Fibroblast of pulmonary artery (primary cell): ENCODE data around the gene DOCK4.

Experiments used
- DNase-seq: peaks from one replicate; pipeline ENCODE4 v3.0.0-alpha.2; 2010; ENCODE audit warnings: low read depth
- H3K4me3 ChIP-seq: replicated peaks from 2 replicates; pipeline ENCODE4 v1.5.1; 2011; ENCODE audit warnings: low read depth, mild to moderate bottlenecking, control low read depth, low read length, moderate library complexity
- CTCF ChIP-seq: IDR thresholded peaks from 2 replicates; pipeline ENCODE4 v1.5.1; 2011; ENCODE audit warnings: mild to moderate bottlenecking, control low read depth, low read length, inconsistent platforms; ENCODE audit errors: missing control alignments

Gene DOCK4

GRCh38 chr7:112084520-112084971 lies 121.7 kb downstream of the DOCK4 start:
- H3K4me3 ChIP-seq = no peak overlapping the region
- DNase-seq = peak; percentile 64
- TF ChIP-seq CTCF = no peak

GRCh38 chr7:112083776-112084355 lies 122.3 kb downstream of the DOCK4 start:
- H3K4me3 ChIP-seq = no peak overlapping the region
- no peak for TF ChIP-seq CTCF
- no peak for DNase-seq

DNA sequence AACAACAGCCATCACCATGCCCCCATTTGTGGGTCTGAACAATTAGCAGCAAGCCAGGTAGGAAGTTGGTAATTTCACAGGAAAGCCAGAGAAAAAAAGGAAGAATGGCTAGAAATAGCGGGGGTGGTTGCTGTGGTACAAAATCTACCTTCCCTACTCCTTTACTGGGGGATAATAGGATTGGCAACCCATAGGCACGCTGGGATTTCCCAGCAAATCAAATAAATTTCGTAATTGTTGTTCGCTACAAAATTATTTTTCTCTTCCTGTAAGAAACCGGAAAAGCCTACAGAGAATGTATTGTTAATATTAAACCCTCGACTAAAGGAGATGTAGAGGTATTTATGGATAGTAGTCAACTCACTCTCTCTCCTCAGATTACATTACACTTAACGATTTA lies 123.9 kb downstream of the DOCK4 start:
- DNase-seq = no peak
- no peak for TF ChIP-seq CTCF
- no peak overlapping the region for H3K4me3 ChIP-seq

DNA sequence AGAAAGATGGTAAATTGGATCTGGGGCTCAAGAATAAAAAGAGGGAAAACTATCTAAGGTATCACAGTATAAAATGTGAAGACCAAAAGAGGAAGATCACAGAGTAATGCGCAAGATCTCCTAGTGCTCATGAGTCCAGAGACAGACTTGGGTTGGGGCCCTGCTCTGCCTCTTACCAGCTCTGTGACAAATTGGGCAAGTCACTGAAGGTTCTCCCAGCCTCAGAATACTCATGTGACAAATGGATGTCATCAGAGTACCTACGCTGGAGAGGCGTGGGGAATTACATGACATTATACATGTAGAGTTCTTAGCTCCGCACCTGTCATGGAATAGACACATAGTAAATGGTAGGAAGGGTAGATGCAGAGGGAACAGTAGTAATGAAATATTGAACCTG lies 124.4 kb downstream of the DOCK4 start:
- TF ChIP-seq CTCF = no peak
- no peak overlapping the region for H3K4me3 ChIP-seq
- DNase-seq = no peak

- DNase-seq = peak; percentile 35
- TF ChIP-seq CTCF = no peak
- no peak overlapping the region for H3K4me3 ChIP-seq
These were observed 125.2 kb downstream of the DOCK4 start for GRCh38 chr7:112080978-112081377.

- no peak overlapping the region for H3K4me3 ChIP-seq
- peak; percentile 98 for DNase-seq
- TF ChIP-seq CTCF = no peak
These were observed 125.8 kb downstream of the DOCK4 start for GRCh38 chr7:112080441-112080840.

DNA sequence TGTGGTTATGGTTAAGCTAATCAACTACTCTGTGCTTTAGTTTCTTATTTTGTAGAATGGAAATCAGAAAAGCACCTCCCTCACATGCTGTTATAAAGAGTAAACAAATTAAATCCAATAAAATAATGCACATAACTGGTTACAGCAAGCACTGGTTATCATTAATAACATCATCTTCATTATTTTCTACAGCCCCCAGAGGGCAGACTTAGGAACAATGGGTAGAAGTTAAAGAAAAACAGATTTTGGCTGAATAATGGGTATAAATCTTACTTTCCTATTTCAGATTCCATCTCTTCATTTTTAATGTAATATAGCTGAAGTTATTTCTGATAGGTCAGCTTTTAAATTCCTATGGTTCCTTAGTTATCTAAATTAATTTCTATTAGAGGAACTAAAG lies 126.5 kb downstream of the DOCK4 start:
- no peak overlapping the region for H3K4me3 ChIP-seq
- peak; percentile 44 for DNase-seq
- TF ChIP-seq CTCF = peak; percentile 31
